ENCODE results near the gene ATG13. TPM values are rescaled to one million over a fixed set of nuclear protein-coding genes. Genes with fewer than 3 reads are reported as not detected.

The ATG13 gene
- total RNA-seq, 2 donors from 2014 or later = 36.8 to 76.8 TPM

DNA sequence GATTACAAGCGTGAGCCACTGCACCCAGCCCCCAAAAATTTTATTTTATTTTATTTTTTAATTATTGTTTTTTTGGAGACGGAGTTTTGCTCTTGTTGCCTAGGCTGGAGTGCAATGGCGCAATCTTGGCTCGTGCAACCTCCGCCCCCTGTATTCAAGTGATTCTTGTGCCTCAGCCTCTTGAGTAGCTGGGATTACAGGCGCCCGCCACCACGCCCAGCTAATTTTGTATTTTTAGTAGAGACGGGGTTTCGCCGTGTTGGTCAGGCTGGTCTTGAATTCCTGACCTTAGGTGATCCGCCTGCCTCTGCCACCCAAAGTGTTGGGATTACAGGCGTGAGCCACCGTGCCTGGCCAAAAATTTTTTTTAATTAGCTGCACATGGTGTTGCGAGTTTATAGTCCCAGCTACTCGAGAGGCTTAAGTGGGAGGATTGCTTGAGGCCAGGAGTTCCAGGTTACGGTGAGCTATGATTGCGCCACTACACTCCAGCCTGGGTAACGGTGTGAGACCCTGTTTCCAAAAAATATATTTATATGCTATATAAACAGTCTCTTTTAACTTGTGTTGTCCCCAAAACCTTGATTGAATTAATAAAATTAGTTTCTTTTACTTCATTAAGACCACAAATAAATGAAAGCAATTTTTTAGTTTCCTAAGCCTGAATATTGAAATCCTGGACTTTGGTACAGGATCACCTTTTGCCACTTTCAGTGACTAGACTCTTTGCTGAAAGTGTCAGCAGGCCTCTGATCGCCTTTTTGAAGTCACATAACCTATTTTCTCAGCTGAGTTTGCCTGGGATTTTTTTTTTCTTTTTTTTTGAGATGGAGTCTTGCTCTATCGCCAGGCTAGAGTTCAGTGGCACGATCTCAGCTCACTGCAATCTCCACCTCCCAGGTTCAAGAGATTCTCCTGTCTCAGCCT, 16.2 kb downstream of the ATG13 start:
- H3K27ac ChIP-seq = no peak overlapping the region
- peaks cover 0 to 9% of the 10 kb centered on the region in 2 donors for H3K36me3 ChIP-seq (replicated peaks in 1 of 2; ENCODE audit: insufficient read depth in 1 of 2, low read depth in 2 of 2)
- no peak for DNase-seq
- intact Hi-C loops (cut with DNase I) = no loop called here
- no peaks in the 10 kb centered on the region for H3K9me3 ChIP-seq
- WGBS, 2 donors = 93 to 96% methylated on average over 22 of the region's 22 CpGs
- no peak overlapping the region for H3K4me3 ChIP-seq
- no peaks in the 10 kb centered on the region for H3K4me1 ChIP-seq
- H3K27me3 ChIP-seq = no peaks in the 10 kb centered on the region
- TF ChIP-seq POLR2A (IDR thresholded peaks at IDR 0.05) (no peak), CTCF (IDR thresholded peaks at IDR 0.05) (no peak)
- ATAC-seq = no peak

DNA sequence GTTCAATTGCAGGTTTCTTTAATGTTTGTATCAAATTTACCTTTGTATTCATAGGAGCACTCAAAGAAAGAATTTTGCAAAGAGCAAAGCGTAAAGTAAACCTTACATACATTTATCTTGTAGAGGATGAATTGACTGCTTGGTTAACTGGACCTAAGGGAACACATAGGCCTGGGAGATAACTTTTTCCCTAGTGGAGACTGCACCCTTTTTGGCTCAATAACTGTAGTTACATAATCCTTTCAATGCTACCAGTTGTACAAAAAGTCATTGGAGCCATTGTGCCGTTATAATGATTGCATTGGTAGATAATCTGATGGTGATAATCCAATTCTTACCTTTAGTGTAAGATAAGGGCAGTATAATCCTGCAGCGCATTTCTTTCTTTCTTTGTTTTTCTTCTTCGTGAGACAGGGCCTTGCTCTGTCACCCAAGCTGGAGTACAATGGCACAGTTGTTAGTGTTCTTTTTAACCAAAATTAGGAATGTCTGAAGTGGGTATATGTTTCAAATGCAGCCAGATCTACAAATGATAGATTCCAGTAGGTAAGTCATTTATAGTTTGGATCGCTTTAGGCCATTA, 18.3 kb downstream of the ATG13 start:
- 86 to 87% methylated on average over 5 of the region's 5 CpGs for WGBS, 2 donors
- Histone ChIP-seq H3K9me3 (no peaks in the 10 kb centered on the region), H3K27me3 (no peaks in the 10 kb centered on the region), H3K36me3 (replicated peaks in 1 of 2; ENCODE audit: insufficient read depth in 1 of 2, low read depth in 2 of 2) (peaks cover 0 to 8% of the 10 kb centered on the region in 2 donors), H3K4me3 (no peak overlapping the region), H3K4me1 (peaks cover 5% of the 10 kb centered on the region), H3K27ac (no peak overlapping the region)
- DNase-seq (no peak), ATAC-seq (no peak)
- TF ChIP-seq CTCF (IDR thresholded peaks at IDR 0.05) = no peak
- TF ChIP-seq POLR2A (IDR thresholded peaks at IDR 0.05) = no peak
- intact Hi-C loops (cut with DNase I) = no loop called here

GRCh38 chr11:46637546-46637945, 20.2 kb downstream of the ATG13 start:
- H3K4me1 ChIP-seq = peaks cover 5% of the 10 kb centered on the region
- DNase-seq (no peak), ATAC-seq (no peak)
- H3K36me3 ChIP-seq (replicated peaks in 1 of 2; ENCODE audit: insufficient read depth in 1 of 2, low read depth in 2 of 2) = peaks cover 0 to 6% of the 10 kb centered on the region in 2 donors
- no peak overlapping the region for H3K4me3 ChIP-seq
- 88 to 92% methylated on average over 5 of the region's 5 CpGs for WGBS, 2 donors
- no peak overlapping the region for H3K27ac ChIP-seq
- no peak for TF ChIP-seq POLR2A (IDR thresholded peaks at IDR 0.05)
- no peak for TF ChIP-seq CTCF (IDR thresholded peaks at IDR 0.05)
- H3K27me3 ChIP-seq = no peaks in the 10 kb centered on the region
- intact Hi-C loops (cut with DNase I) = no loop called here
- H3K9me3 ChIP-seq = no peaks in the 10 kb centered on the region

- H3K27me3 ChIP-seq = no peaks in the 10 kb centered on the region
- ATAC-seq = no peak
- H3K9me3 ChIP-seq = no peaks in the 10 kb centered on the region
- DNase-seq = no peak
- peaks cover 5% of the 10 kb centered on the region for H3K4me1 ChIP-seq
- H3K4me3 ChIP-seq = no peak overlapping the region
- TF ChIP-seq CTCF (IDR thresholded peaks at IDR 0.05) (no peak), POLR2A (IDR thresholded peaks at IDR 0.05) (no peak)
- H3K27ac ChIP-seq = peak overlapping the region in 1 of 4 donors; percentile 47
- WGBS, 2 donors = 84 to 97% methylated on average over 7 of the region's 7 CpGs
- intact Hi-C loops (cut with DNase I) = no loop called here
- H3K36me3 ChIP-seq (replicated peaks in 1 of 2; ENCODE audit: insufficient read depth in 1 of 2, low read depth in 2 of 2) = peaks cover 0 to 8% of the 10 kb centered on the region in 2 donors
Observed at GRCh38 chr11:46639197-46639839, 22.0 kb downstream of the ATG13 start.
